A549 (cell line): ENCODE results near the gene OGDHL.

Experiments
- EP300 ChIP-seq, 2 experiments: fragments of >200 bp; sonication (Bioruptor Twin); formaldehyde crosslinking; IDR thresholded peaks; 2 replicates in 1 of 2; 3 replicates in 1 of 2; pipeline ENCODE4 v1.6.1; 2016 to 2017
- PHF8 ChIP-seq: fragments of 200-600 bp; sonication (generic); IDR thresholded peaks from 2 replicates; pipeline ENCODE4 v1.6.1; 2016; ENCODE audit warnings: low read depth, mild to moderate bottlenecking, antibody characterized with exemption, moderate library complexity, borderline replicate concordance
- POLR2A ChIP-seq: IDR thresholded peaks from 2 replicates; pipeline ENCODE4 v1.6.1; 2012; ENCODE audit warnings: mild to moderate bottlenecking, low read length
- RAD21 ChIP-seq, 2 experiments: fragments of >200 bp in 1 of 2; sonication (Bioruptor Twin) in 1 of 2; formaldehyde crosslinking in 1 of 2; IDR thresholded peaks in 1 of 2; conservative IDR thresholded peaks in 1 of 2; 2 replicates in 1 of 2; 3 replicates in 1 of 2; pipeline ENCODE4 v1.6.1; 2012 to 2018; ENCODE audit warnings: inconsistent platforms in 1 of 2
- TF ChIP-seq, protein P1 (sequence below): fragments of >200 bp; sonication (Bioruptor Twin); formaldehyde crosslinking; IDR thresholded peaks from 3 replicates; pipeline ENCODE4 v1.5.1; 2016
- TF ChIP-seq, protein P2 (sequence below): fragments of 150-350 bp; IDR thresholded peaks from 2 replicates; pipeline ENCODE4 v1.6.1; 2014; ENCODE audit warnings: low read depth, mild to moderate bottlenecking, low read length

DNA sequence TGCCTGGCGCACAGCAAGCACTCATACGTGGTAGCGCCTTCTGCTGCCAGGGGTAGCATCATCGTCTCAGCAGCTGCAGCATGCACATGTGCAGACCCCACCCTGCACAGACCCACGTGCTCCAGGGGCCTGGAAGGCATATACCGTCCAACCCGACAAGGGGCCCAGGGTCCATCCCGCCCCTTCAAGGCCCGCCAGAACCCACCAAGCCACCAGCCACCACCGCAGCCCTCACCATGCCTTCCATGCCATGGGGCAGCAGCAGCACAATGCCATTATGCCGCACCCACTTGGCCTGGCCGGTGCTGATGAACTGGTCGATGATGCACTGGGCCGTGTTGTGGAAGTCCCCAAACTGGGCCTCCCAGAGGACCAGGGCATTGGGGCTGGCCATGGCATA is 22.7 kb downstream of the OGDHL start:
- TF ChIP-seq, protein P1, sequence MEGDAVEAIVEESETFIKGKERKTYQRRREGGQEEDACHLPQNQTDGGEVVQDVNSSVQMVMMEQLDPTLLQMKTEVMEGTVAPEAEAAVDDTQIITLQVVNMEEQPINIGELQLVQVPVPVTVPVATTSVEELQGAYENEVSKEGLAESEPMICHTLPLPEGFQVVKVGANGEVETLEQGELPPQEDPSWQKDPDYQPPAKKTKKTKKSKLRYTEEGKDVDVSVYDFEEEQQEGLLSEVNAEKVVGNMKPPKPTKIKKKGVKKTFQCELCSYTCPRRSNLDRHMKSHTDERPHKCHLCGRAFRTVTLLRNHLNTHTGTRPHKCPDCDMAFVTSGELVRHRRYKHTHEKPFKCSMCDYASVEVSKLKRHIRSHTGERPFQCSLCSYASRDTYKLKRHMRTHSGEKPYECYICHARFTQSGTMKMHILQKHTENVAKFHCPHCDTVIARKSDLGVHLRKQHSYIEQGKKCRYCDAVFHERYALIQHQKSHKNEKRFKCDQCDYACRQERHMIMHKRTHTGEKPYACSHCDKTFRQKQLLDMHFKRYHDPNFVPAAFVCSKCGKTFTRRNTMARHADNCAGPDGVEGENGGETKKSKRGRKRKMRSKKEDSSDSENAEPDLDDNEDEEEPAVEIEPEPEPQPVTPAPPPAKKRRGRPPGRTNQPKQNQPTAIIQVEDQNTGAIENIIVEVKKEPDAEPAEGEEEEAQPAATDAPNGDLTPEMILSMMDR = no peak
- TF ChIP-seq POLR2A = no peak
- no peak for TF ChIP-seq EP300 (IDR thresholded peaks at IDR 0.05)
- no peak for TF ChIP-seq PHF8
- TF ChIP-seq RAD21 (conservative IDR thresholded peaks at IDR 0.05 in 1 of 2, IDR thresholded peaks at IDR 0.05 in 1 of 2) = no peak
- TF ChIP-seq, protein P2, sequence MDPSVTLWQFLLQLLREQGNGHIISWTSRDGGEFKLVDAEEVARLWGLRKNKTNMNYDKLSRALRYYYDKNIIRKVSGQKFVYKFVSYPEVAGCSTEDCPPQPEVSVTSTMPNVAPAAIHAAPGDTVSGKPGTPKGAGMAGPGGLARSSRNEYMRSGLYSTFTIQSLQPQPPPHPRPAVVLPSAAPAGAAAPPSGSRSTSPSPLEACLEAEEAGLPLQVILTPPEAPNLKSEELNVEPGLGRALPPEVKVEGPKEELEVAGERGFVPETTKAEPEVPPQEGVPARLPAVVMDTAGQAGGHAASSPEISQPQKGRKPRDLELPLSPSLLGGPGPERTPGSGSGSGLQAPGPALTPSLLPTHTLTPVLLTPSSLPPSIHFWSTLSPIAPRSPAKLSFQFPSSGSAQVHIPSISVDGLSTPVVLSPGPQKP = no peak
